Measurements from ENCODE around the gene KMT2E. TPM values are rescaled to one million over a fixed set of nuclear protein-coding genes. Genes with fewer than 3 reads are reported as not detected.
A peak's percentile ranks its signal among the peaks of the same experiment; 100 is the strongest.

The KMT2E gene
- total and polyA plus RNA-seq, 2 donors (not counting 1 experiment from before 2014, with no cell fraction given), result 32.4 to 328 TPM

GRCh38 chr7:105016709-105017656, 3.0 kb downstream of the KMT2E start:
- Histone ChIP-seq H3K27ac (ENCODE audit: low read length in 2 of 2) (peak overlapping the region; percentile 100), H3K4me1 (ENCODE audit: control insufficient read depth in 2 of 2, insufficient read depth in 2 of 2, low read length in 2 of 2) (peaks cover 29 to 52% of the 10 kb centered on the region in 2 donors), H2AFZ (ENCODE audit: insufficient read depth, low read depth, low read length, poor library complexity, severe bottlenecking) (no peak overlapping the region), H3K9ac (ENCODE audit: low read length) (peak overlapping the region; percentile 100), H4K20me1 (ENCODE audit: control insufficient read depth, insufficient read depth, low read length, poor library complexity, severe bottlenecking) (peaks cover 20% of the 10 kb centered on the region), H3K36me3 (replicated peaks in 1 of 2; ENCODE audit: control extremely low read depth in 1 of 2, control insufficient read depth in 1 of 2, extremely low read depth in 1 of 2, insufficient read depth in 2 of 2, low read length in 1 of 2) (no peaks in the 10 kb centered on the region), H3K4me2 (replicated peaks; ENCODE audit: low read depth, low read length, poor library complexity, severe bottlenecking) (peak overlapping the region; percentile 82), H3K9me3 (ENCODE audit: control extremely low read depth in 1 of 3, control insufficient read depth in 2 of 3, insufficient read depth in 1 of 3, low read length in 2 of 3) (no peaks in the 10 kb centered on the region), H3K27me3 (replicated peaks in 1 of 4; ENCODE audit: control extremely low read depth in 1 of 4, control insufficient read depth in 3 of 4, insufficient read depth in 4 of 4, low read length in 3 of 4) (no peaks in the 10 kb centered on the region), H3K4me3 (ENCODE audit: control extremely low read depth in 1 of 5, extremely low read depth in 1 of 5, insufficient read depth in 1 of 5, low read depth in 2 of 5, low read length in 4 of 5) (peak overlapping the region; percentile 95 to 100 (median 99)), H3K79me2 (ENCODE audit: control insufficient read depth, insufficient read depth, low read length) (peaks cover 93% of the 10 kb centered on the region)
- no peaks in the 10 kb centered on the region for H3K27me3 Mint-ChIP-seq
- peak overlapping the region; percentile 67 for H3K27ac Mint-ChIP-seq
- ATAC-seq (ENCODE audit: low read depth), result no peak
- WGBS (ENCODE audit: insufficient coverage), result no CpG with 5 or more reads among the region's 5 CpGs
- peak overlapping the region; percentile 99 for H3K4me3 Mint-ChIP-seq
- POLR2A ChIA-PET, result interaction anchor here (0.6 to 1.1 kb wide), 4 partner anchors 10 to 661 kb away, joined by 3 to 4 read pairs (median 3); no protein-coding TSS in a partner anchor
- TF ChIP-seq EZH2 (IDR thresholded peaks at IDR 0.05; ENCODE audit: borderline replicate concordance, insufficient read depth, low read depth, low read length, poor library complexity, severe bottlenecking), result no peak
- no peak for TF ChIP-seq CTCF (IDR thresholded peaks at IDR 0.05)
- intact Hi-C loops (cut with micrococcal nuclease), result loop anchor here (1.0 to 10.0 kb wide), 3 partner anchors 9 to 1098 kb away; partner anchors contain the start of genes PUS7 and SYPL1
- no peak for DNase-seq
- no peaks in the 10 kb centered on the region for H3K9me3 Mint-ChIP-seq (ENCODE audit: insufficient read depth)
- CTCF ChIA-PET, result interaction anchor here (0.6 to 16.1 kb wide), 17 partner anchors 10 to 99 kb away, joined by 3 to 282 read pairs (median 4); no protein-coding TSS in a partner anchor
- peaks cover 51% of the 10 kb centered on the region for H3K4me1 Mint-ChIP-seq
